ENCODE measurements around the gene TSPAN4.

DNA sequence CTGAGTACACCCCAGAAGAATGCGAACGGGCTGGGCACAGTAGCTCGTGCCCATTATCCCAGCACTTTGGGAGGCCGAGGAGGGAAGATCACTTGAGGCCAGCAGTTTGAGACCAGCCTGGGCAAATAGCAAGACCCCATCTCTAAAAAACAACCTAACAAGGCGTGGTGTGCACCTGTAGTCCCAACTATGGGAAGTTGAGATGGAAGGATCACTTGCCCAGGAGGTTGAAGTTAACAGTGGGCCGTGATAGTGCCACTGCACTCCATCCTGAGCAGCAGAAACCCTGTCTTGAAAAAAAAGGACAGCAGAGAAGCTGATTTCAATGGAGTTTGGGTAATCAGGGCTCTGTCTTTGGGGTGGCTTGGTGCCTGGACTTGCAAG, 29.6 kb upstream of the TSPAN4 start:
- TF ChIP-seq, protein P1, sequence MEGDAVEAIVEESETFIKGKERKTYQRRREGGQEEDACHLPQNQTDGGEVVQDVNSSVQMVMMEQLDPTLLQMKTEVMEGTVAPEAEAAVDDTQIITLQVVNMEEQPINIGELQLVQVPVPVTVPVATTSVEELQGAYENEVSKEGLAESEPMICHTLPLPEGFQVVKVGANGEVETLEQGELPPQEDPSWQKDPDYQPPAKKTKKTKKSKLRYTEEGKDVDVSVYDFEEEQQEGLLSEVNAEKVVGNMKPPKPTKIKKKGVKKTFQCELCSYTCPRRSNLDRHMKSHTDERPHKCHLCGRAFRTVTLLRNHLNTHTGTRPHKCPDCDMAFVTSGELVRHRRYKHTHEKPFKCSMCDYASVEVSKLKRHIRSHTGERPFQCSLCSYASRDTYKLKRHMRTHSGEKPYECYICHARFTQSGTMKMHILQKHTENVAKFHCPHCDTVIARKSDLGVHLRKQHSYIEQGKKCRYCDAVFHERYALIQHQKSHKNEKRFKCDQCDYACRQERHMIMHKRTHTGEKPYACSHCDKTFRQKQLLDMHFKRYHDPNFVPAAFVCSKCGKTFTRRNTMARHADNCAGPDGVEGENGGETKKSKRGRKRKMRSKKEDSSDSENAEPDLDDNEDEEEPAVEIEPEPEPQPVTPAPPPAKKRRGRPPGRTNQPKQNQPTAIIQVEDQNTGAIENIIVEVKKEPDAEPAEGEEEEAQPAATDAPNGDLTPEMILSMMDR (IDR thresholded peaks at IDR 0.05; ENCODE audit: insufficient read depth, low read length), result no peak
- TF ChIP-seq, protein P2, sequence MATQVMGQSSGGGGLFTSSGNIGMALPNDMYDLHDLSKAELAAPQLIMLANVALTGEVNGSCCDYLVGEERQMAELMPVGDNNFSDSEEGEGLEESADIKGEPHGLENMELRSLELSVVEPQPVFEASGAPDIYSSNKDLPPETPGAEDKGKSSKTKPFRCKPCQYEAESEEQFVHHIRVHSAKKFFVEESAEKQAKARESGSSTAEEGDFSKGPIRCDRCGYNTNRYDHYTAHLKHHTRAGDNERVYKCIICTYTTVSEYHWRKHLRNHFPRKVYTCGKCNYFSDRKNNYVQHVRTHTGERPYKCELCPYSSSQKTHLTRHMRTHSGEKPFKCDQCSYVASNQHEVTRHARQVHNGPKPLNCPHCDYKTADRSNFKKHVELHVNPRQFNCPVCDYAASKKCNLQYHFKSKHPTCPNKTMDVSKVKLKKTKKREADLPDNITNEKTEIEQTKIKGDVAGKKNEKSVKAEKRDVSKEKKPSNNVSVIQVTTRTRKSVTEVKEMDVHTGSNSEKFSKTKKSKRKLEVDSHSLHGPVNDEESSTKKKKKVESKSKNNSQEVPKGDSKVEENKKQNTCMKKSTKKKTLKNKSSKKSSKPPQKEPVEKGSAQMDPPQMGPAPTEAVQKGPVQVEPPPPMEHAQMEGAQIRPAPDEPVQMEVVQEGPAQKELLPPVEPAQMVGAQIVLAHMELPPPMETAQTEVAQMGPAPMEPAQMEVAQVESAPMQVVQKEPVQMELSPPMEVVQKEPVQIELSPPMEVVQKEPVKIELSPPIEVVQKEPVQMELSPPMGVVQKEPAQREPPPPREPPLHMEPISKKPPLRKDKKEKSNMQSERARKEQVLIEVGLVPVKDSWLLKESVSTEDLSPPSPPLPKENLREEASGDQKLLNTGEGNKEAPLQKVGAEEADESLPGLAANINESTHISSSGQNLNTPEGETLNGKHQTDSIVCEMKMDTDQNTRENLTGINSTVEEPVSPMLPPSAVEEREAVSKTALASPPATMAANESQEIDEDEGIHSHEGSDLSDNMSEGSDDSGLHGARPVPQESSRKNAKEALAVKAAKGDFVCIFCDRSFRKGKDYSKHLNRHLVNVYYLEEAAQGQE (IDR thresholded peaks at IDR 0.05; ENCODE audit: insufficient replicate concordance, low read depth), result no peak
- TF ChIP-seq POLR2AphosphoS5 (IDR thresholded peaks at IDR 0.05; ENCODE audit: low read depth) (no peak), GABPA (IDR thresholded peaks at IDR 0.05; ENCODE audit: low read depth) (no peak)
